DMS 273 (cell line): ENCODE results near the gene BAX.

ENCODE experiments used
- DNase-seq: peaks from one replicate; lab custom pipeline; 2025; ENCODE audit not compliant: unreplicated experiment; lab: John Stamatoyannopoulos, UW

BAX gene

GRCh38 chr19:48977061-48977460 lies 22.4 kb downstream of the BAX start:
- DNase-seq = no peak

- DNase-seq = peak; percentile 43
These were observed 27.6 kb downstream of the BAX start for GRCh38 chr19:48982280-48982679.

GRCh38 chr19:48985711-48986110 lies 31.0 kb downstream of the BAX start:
- no peak for DNase-seq

- DNase-seq = no peak
These were observed 31.5 kb downstream of the BAX start for GRCh38 chr19:48986211-48986610.

GRCh38 chr19:48987323-48987722 lies 32.6 kb downstream of the BAX start:
- no peak for DNase-seq

GRCh38 chr19:48988286-48988685 lies 33.6 kb downstream of the BAX start:
- DNase-seq = no peak

- DNase-seq = no peak
These were observed 34.2 kb downstream of the BAX start for GRCh38 chr19:48988860-48989259.

GRCh38 chr19:48989701-48990291 lies 35.1 kb downstream of the BAX start:
- peak; percentile 47 for DNase-seq

- no peak for DNase-seq
These were observed 35.7 kb downstream of the BAX start for GRCh38 chr19:48990400-48990799.

GRCh38 chr19:48991011-48991609 lies 36.4 kb downstream of the BAX start:
- no peak for DNase-seq

- peak; percentile 77 for DNase-seq
These were observed 37.4 kb downstream of the BAX start for GRCh38 chr19:48991873-48992580.

- peak; percentile 66 for DNase-seq
These were observed 38.0 kb downstream of the BAX start for GRCh38 chr19:48992581-48993174.

- DNase-seq = peak; percentile 100
These were observed 38.7 kb downstream of the BAX start, which contains the start of the genes GYS1 and RUVBL2 for GRCh38 chr19:48993175-48994034. GYS1 (minus strand) TSS chr19:48993309; CDS start chr19:48993112, 197 bp downstream. RUVBL2 (plus strand) TSS chr19:48993887; CDS start chr19:48993912, 25 bp downstream.

GRCh38 chr19:48994035-48994386 lies 39.3 kb downstream of the BAX start:
- peak; percentile 60 for DNase-seq

- DNase-seq = peak; percentile 77
These were observed 43.3 kb downstream of the BAX start for GRCh38 chr19:48997972-48998371.

- peak; percentile 73 for DNase-seq
These were observed 45.0 kb downstream of the BAX start for GRCh38 chr19:48999481-49000325.

GRCh38 chr19:49004133-49004532 lies 49.5 kb downstream of the BAX start:
- DNase-seq = no peak

GRCh38 chr19:49004964-49005614 lies 50.4 kb downstream of the BAX start:
- no peak for DNase-seq

GRCh38 chr19:49006905-49007304 lies 52.2 kb downstream of the BAX start:
- no peak for DNase-seq

- no peak for DNase-seq
These were observed 55.2 kb downstream of the BAX start for GRCh38 chr19:49009828-49010227.
